NOMO-1 treated with dmso at 0.1 percent for 144 hours (cell line): ENCODE results near the gene RAD52.

Experiments
- DNase-seq: peaks from one replicate; lab custom pipeline; 2025; ENCODE audit not compliant: unreplicated experiment; lab: John Stamatoyannopoulos, UW

Gene RAD52

DNA sequence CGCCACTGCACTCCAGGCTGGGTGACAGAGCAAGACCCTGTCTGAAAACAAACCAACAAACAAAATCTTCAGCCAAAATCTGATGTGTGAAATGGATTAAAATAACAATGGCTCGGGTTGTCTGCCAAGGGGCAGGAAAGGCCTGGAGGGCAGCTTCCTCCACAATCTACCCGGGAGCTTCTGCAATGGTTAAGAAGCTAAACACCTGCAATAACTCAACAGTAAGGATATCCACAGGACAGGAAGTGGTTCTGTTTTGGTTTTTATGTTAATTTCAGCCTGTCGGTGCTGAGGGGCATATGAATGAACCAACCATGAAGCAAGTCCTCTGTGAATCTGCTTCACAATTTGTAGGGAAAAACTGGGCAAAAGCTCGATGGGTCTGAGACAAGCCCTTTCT is 34.4 kb downstream of the RAD52 start:
- DNase-seq, result no peak

GRCh38 chr12:913919-914698 is 35.4 kb downstream of the RAD52 start:
- no peak for DNase-seq

DNA sequence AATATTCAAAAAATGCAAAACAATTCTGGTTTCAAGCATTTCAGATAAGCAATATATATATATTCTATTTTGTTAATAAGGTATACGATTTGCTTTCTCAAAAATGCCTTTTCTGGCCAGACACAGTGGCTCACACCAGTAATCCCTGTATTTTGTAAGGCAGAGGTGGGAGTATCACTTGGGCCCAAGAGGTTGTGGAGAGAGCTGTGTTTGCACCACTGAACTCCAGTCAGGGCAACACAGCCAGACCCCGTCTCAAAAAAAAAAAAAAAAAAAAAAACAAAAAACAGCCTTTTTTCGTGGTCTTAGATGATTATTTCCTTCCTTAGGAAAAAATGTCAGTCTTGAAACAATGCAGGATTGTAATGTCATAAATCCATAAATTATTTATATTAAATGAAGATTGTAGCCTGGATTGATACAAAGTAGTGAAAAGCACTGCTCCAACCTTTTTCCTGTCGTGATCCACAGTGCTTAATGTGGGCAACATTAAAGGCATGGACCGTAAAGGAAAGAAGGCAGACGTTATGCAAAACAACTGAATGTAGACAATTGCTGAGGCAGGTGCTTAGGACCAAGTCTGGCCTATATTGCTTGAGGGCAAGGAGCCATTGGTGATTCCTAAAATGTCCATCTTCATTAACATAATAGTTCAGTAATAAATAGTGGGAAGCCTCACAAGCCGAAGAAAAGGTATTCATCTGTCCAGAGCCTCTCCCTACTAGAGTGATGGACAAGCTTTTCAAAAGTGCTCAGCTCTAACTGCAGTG is 36.8 kb downstream of the RAD52 start:
- DNase-seq, result no peak

DNA sequence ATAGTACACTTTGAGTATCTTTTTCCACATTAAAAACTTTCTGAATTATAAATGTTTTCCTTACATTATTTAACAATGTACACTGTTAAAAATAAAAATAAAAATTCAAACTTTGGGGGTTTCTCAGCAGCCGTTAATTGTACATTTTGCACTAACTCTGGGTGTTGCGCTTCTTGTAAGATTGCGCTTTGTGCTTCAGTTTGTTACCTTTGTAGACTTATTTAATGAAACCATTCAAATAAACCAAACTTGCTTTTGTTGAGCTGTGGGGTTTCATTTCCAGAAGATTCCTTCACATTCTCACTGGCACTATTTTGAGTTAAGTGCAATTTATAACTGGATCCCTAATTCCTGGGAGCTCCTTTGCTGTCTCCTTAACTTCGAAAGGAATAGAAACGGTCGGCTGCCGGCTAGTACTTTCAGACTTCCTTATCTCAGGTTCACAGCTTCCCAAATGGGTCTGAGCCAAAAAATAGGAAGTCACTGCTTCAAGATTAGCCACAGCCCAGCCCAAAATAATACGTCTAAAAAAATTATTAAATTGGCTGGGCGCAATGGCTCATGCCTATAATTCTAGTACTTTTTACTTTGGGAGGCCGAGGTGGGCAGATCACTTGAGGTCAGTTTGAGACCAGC is 38.2 kb downstream of the RAD52 start:
- DNase-seq, result no peak

- DNase-seq, result no peak
These were observed 39.1 kb downstream of the RAD52 start for GRCh38 chr12:910416-910815.

GRCh38 chr12:909861-910260 is 39.6 kb downstream of the RAD52 start:
- DNase-seq, result no peak

GRCh38 chr12:907413-908185 is 41.9 kb downstream of the RAD52 start:
- no peak for DNase-seq

- no peak for DNase-seq
These were observed 43.4 kb downstream of the RAD52 start for GRCh38 chr12:906062-906585.

DNA sequence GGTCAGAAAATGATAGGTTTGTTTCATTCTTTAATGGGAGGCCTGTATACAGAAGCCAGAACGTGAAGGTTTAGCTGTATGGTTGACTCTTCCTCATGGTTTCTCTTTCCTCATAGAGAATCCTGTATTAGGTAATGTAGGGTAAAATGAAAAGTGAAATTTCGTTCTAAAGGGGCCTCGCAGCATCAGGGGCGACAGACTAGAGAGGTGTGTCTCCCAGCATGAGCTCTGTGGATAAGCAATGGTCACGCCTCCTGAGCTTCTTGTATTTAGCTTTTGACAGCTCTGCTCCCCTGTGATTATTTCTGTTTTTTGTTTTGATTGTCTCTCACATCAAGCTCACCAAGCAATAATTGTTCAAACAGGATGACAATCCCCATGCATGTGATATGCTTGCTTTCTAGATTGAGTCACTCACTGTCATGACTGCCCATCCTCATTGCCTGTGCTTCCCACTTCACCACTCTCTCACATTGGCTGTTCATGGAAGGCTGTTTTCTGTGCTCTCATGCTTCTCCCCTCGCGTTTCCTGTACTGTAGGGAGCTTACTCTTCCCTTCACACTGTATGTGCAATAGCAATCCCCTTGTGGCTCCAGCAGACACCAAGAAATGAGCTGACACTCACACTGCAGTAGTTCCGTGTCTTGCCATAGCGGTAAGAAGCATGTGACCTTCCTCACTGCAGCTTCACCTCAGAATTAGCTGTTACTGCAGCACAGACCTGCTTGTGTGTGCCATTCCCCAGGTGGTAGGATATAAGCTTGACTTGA is 44.0 kb downstream of the RAD52 start:
- no peak for DNase-seq

DNA sequence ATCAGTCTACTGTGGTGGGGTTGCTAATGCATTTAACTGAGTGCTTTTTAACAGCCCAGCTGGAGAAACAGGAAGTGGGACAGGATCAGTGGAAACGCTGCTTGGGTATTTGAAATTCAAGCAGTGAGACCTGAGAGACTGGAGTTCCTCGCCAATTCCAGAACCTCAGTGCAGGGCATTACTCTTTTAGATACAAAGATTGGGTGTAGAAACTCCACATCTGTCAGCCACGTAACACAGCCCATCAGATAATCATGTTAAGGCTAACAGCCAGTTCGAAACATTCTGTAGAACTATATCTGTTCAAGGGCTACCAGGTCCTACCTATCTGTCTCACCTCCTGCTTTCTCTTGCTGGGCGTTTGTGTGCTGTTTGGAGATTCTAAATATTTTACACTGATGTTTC is 45.5 kb downstream of the RAD52 start:
- no peak for DNase-seq

DNA sequence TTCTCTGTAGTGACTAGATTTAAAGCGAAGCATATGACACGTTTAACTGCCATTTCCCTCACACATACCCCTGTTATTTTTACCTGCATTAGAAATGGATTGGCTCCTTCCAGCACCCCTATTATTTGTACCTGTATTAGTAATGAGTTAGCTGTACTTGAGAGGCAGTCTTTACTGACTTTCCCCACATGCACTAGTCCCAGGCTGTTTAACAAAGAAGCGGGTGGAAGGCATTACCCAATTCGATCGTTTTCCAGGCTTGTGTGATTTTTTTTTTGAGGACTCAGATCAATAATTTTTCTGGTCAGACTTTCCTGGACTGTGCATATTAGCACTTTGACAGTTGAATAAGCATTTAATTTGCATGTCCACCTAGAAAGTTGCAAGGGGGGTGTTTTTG is 46.4 kb downstream of the RAD52 start:
- no peak for DNase-seq

DNA sequence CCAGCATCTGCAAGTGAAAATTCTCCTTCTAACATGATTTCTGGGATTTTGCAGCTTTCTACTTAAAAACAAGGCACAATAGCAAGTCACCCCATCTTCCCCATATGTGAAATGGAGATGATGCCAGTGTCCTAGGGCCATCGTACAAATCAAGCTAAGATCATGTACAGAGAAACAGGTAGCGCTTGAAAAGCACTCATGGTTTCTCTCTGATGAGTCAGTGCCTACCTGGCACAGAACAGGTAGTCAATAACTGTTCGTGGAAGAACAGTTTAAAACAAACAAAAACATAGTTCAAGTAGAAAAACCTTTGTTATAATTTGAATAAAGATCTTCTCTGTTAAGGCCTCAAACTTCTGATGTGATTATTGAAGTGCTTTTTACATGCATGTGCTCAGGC is 46.9 kb downstream of the RAD52 start:
- DNase-seq, result no peak

DNA sequence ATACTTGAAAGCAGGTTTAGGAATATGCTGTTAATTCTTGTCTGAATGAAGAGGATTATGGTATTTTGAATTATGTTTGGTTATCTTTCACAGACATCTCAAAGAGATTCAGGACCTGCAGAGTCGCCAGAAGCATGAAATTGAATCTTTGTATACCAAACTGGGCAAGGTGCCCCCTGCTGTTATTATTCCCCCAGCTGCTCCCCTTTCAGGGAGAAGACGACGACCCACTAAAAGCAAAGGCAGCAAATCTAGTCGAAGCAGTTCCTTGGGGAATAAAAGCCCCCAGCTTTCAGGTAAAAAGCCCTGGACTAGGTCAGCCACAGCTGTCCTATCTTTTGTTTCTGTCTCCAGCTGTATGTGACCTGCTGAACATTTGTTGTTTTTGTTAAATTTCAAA is 52.1 kb downstream of the RAD52 start:
- DNase-seq, result no peak

DNA sequence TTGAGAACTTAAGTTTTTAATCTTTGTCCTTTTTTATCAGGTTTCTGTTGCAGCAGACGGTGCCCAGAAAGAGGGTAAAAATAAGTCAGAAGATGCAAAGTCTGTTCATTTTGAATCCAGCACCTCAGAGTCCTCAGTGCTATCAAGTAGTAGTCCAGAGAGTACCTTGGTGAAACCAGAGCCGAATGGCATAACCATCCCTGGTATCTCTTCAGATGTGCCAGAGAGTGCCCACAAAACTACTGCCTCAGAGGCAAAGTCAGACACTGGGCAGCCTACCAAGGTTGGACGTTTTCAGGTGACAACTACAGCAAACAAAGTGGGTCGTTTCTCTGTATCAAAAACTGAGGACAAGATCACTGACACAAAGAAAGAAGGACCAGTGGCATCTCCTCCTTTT is 53.5 kb downstream of the RAD52 start:
- no peak for DNase-seq

DNA sequence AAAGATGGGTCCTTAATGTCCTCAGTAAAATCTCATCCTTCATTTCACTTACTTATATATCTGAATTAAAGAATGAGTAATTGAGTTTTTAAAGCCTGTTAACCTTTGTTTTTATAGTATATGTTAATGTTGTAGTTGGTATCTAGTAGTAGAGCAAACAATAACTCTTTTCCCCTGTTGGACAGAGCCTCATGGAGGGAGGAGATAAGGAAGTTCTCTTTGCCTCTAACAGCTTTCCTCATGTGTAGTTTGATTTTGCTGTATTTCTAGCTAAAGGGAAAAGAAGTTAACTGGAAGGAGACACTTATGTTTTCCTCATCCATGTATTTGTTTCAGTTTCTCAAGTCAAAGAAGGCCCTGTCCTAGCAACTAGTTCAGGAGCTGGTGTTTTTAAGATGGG is 55.3 kb downstream of the RAD52 start:
- DNase-seq, result no peak

- no peak for DNase-seq
These were observed 63.3 kb downstream of the RAD52 start for GRCh38 chr12:886206-886605.

- no peak for DNase-seq
These were observed 63.8 kb downstream of the RAD52 start for GRCh38 chr12:885701-886100.

- DNase-seq, result no peak
These were observed 64.6 kb downstream of the RAD52 start for GRCh38 chr12:884746-885414.

DNA sequence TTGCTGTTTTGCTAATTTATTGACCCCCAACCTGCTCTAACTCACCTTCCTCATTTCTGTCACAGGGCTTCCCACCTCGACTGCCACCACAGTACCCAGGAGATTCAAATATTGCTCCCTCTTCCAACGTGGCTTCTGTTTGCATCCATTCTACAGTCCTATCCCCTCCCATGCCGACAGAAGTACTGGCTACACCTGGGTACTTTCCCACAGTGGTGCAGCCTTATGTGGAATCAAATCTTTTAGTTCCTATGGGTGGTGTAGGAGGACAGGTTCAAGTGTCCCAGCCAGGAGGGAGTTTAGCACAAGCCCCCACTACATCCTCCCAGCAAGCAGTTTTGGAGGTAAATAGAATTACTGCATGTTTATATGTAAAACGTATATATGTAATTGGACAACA is 68.8 kb downstream of the RAD52 start:
- DNase-seq, result no peak

DNA sequence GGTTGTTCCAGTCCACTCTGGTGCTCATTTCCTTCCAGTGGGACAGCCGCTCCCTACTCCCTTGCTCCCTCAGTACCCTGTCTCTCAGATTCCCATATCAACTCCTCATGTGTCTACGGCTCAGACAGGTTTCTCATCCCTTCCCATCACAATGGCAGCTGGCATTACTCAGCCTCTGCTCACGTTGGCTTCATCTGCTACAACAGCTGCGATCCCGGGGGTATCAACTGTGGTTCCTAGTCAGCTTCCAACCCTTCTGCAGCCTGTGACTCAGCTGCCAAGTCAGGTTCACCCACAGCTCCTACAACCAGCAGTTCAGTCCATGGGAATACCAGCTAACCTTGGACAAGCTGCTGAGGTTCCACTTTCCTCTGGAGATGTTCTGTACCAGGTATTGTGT is 69.9 kb downstream of the RAD52 start:
- DNase-seq, result no peak
